Kidney (tissue), 14 donors: ENCODE results near the gene TOP3A. TPM values are rescaled to one million over a fixed set of nuclear protein-coding genes. Genes with fewer than 3 reads are reported as not detected.

Source experiments
- DNase-seq, 5 donors: peaks; one replicate each; pipeline ENCODE4 v3.0.0-alpha.2; 2013 to 2020
- FAIRE-seq: peaks from 2 replicates; lab custom pipeline; 2012; peaks lifted over from hg19 to GRCh38; lab: Jason Lieb, UNC
- H3K27ac ChIP-seq, 2 donors: one replicate each; pipeline ENCODE4 v1.7.0; 2013; ENCODE audit warnings: low read depth in 2 of 2, low read length in 2 of 2, inconsistent platforms in 1 of 2
- H3K27me3 ChIP-seq: one replicate; pipeline ENCODE4 v1.7.1; 2013; ENCODE audit warnings: low read length, inconsistent platforms; ENCODE audit not compliant: control insufficient read depth, insufficient read depth
- H3K36me3 ChIP-seq, 3 donors: one replicate each; pipeline versions ENCODE4 v1.7.0 to v1.7.1; 2013; ENCODE audit warnings: low read length in 3 of 3, control low read depth in 1 of 3, inconsistent platforms in 1 of 3; ENCODE audit not compliant: insufficient read depth in 3 of 3, control insufficient read depth in 2 of 3
- H3K4me1 ChIP-seq, 3 donors: one replicate each; pipeline versions ENCODE4 v1.7.0 to v1.7.1; 2013; ENCODE audit warnings: low read length in 3 of 3, inconsistent platforms in 1 of 3, low read depth in 1 of 3; ENCODE audit not compliant: control insufficient read depth in 2 of 3, insufficient read depth in 2 of 3
- H3K4me3 ChIP-seq, 3 donors: one replicate each; pipeline versions ENCODE4 v1.7.0 to v1.8.1; 2013; ENCODE audit warnings: low read length in 3 of 3, control low read depth in 1 of 3, inconsistent platforms in 1 of 3
- H3K9ac ChIP-seq, 3 donors: one replicate each; pipeline versions ENCODE4 v1.7.0 to v1.7.1; 2013; ENCODE audit warnings: low read length in 3 of 3, control low read depth in 1 of 3, inconsistent platforms in 1 of 3
- H3K9me3 ChIP-seq, 3 donors: one replicate each; pipeline versions ENCODE4 v1.7.0 to v1.7.1; 2013; ENCODE audit warnings: low read length in 3 of 3, control low read depth in 1 of 3, inconsistent platforms in 1 of 3; ENCODE audit not compliant: control insufficient read depth in 2 of 3, insufficient read depth in 1 of 3
- intact Hi-C: fragments of 100-400 bp; cut with DNase I; formaldehyde crosslinking; loops from one replicate; pipeline ENCODE4 v1.11.1; 2022
- polyA plus RNA-seq: library from polyadenylated mRNA; stranded (reverse); fragments of 350-450 nt; fragmentation: Illumina TruSeq; extraction: RNeasy Lipid Tissue Mini Kit (QIAGEN cat#74804); gene quantifications from one replicate; pipeline ENCODE4 v1.2.3, GENCODE V29; 2014; ENCODE audit warnings: low read depth, low replicate concordance; ENCODE audit not compliant: insufficient read depth
- total RNA-seq: library from RNA; stranded (reverse); fragmentation: NEBNext Ultra II Directional; extraction: Animal tissue kit (Norgen Biotek cat#: 25700); gene quantifications from one replicate; pipeline ENCODE4 v1.2.1, GENCODE V29; 2021
- TF ChIP-seq, protein P1 (sequence below): IDR thresholded peaks from 3 replicates; pipeline ENCODE4 v1.5.1; 2012; ENCODE audit warnings: mild to moderate bottlenecking, moderate library complexity, borderline replicate concordance; ENCODE audit not compliant: insufficient read depth; ENCODE audit errors: extremely low read depth
- donor health status: control.
- donor health status: control.
- donor health status: control.
- donor health status: control.
- donor health status: control.
- donor health status: DM: yes; HTN: yes; CAD: no.
- donor health status: Normal renal cell carcinoma (clear cell type).

Gene TOP3A
- total and polyA plus RNA-seq, 2 donors from 2014 or later, result 7.9 to 30.3 TPM

DNA sequence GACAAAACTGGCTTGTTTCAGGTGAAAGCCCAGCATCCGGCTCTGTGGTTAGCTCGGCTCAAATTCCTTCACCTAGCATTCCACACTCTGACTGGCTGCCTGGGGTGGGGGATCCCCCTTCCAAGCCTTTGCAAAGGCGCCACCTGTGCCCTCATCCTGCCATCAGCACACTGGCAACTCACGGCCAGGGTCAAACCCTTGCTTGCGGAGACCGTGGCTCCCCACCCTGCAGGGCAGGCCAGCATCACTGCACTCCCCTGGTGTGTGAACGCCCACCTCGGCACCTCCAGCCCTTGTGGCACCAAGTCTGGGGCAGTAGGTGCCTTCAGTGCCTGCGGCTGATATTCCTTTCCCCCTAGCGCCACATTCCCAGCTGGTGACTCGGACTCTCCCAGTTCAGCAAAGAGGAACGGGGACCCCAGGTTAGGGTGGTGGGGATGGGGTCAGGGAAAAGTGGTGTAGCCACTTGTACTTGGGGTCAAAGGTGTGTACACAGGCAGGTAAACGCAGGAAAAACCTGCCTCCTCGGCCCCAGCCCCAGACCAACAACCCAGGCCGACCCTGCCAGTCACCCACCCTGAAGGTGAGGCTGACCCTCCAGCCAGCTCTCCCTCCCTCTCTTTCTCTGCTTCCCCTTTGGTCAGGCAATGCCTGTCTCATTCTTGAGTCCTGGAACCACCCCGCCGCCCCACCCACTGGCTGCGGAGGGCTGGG is 57.4 kb downstream of the TOP3A start:
- FAIRE-seq, result no peak
- TF ChIP-seq, protein P1, sequence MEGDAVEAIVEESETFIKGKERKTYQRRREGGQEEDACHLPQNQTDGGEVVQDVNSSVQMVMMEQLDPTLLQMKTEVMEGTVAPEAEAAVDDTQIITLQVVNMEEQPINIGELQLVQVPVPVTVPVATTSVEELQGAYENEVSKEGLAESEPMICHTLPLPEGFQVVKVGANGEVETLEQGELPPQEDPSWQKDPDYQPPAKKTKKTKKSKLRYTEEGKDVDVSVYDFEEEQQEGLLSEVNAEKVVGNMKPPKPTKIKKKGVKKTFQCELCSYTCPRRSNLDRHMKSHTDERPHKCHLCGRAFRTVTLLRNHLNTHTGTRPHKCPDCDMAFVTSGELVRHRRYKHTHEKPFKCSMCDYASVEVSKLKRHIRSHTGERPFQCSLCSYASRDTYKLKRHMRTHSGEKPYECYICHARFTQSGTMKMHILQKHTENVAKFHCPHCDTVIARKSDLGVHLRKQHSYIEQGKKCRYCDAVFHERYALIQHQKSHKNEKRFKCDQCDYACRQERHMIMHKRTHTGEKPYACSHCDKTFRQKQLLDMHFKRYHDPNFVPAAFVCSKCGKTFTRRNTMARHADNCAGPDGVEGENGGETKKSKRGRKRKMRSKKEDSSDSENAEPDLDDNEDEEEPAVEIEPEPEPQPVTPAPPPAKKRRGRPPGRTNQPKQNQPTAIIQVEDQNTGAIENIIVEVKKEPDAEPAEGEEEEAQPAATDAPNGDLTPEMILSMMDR, result no peak
- DNase-seq, result peak; percentile 49 to 86 (median 63)
- peak overlapping the region; percentile 94 to 95 for H3K27ac ChIP-seq
- no peaks in the 10 kb centered on the region for H3K27me3 ChIP-seq
- peaks cover 3 to 18% (median 12%) of the 10 kb centered on the region in 3 donors for H3K36me3 ChIP-seq
- no peaks in the 10 kb centered on the region for H3K9me3 ChIP-seq
- H3K4me3 ChIP-seq, result peak overlapping the region; percentile 83 to 93 (median 90)
- peaks cover 0 to 41% (median 23%) of the 10 kb centered on the region in 3 donors for H3K4me1 ChIP-seq
- intact Hi-C loops, result no loop called here
- H3K9ac ChIP-seq, result peak overlapping the region; percentile 54 to 97 (median 71)

DNA sequence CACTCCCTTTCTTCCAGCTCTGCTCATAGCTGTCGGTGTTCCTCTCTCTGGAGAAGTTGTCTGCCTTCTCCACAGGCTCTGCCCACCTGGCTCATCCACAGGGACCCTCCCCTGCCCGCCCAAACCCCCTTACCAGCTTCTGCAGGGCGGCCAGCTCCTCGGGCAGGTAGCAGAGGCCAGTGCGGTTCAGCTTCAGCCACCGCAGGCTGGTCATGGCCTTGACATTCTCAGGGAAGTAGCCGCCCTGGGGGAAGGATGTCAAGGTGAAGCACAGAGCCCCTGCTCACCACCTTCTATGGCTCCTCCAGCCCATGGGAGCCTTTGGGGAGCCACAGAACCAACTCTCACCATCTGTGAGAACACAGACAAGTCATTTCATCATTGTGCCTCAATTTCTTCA is 58.0 kb downstream of the TOP3A start:
- Histone ChIP-seq H3K4me3 (peak overlapping the region in 2 of 3 donors; percentile 90 to 93), H3K9me3 (no peaks in the 10 kb centered on the region), H3K9ac (peak overlapping the region in 2 of 3 donors; percentile 54 to 97), H3K4me1 (peaks cover 0 to 34% (median 18%) of the 10 kb centered on the region in 3 donors), H3K36me3 (peaks cover 3 to 24% (median 12%) of the 10 kb centered on the region in 3 donors), H3K27ac (peak overlapping the region in 1 of 2 donors; percentile 95), H3K27me3 (no peaks in the 10 kb centered on the region)
- intact Hi-C loops, result no loop called here
- TF ChIP-seq, protein P1, result no peak
- FAIRE-seq (no peak), DNase-seq (peak in 1 of 5 donors; percentile 61)

DNA sequence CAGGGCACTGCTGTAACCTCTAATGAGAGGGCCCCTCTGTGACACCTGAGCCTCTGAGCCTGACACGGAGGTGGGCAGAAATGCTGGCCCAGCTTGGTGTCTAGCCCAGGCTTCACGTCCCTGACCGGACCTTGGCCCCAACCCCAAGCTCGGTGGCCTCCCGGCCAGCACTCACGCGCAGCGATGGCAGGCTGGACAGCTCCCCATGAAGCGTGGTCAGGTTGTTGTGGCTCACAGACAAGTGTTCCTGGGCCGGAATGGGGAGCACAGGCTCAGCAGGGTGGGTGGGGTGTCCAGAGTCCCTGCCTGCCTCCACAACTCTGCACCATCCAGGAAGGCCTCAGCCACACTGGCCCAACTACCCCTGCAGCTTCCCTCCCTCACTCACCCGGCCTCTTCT is 58.4 kb downstream of the TOP3A start:
- Histone ChIP-seq H3K36me3 (peaks cover 3 to 29% (median 15%) of the 10 kb centered on the region in 3 donors), H3K27ac (no peak overlapping the region), H3K27me3 (no peaks in the 10 kb centered on the region), H3K9ac (no peak overlapping the region), H3K4me1 (peaks cover 0 to 30% (median 14%) of the 10 kb centered on the region in 3 donors), H3K4me3 (no peak overlapping the region), H3K9me3 (no peaks in the 10 kb centered on the region)
- TF ChIP-seq, protein P1, result no peak
- intact Hi-C loops, result no loop called here
- DNase-seq (peak in 1 of 5 donors; percentile 73), FAIRE-seq (no peak)
